Coronary artery (tissue), 2 donors: Measurements from ENCODE around the gene CEP250.
A peak's percentile ranks its signal among the peaks of the same experiment; 100 is the strongest.

ENCODE experiments used
- DNase-seq: peaks from one replicate; pipeline ENCODE4 v3.0.0-alpha.2; 2017; ENCODE audit warnings: low spot score
- H3K27ac ChIP-seq, 2 donors: fragments of 200-600 bp; sonication (generic); one replicate each; pipeline ENCODE4 v1.5.1; 2016 to 2019
- H3K4me3 ChIP-seq: fragments of 200-600 bp; sonication (generic); 2 replicates; pipeline ENCODE4 v1.5.1; 2016; ENCODE audit warnings: mild to moderate bottlenecking, moderate library complexity
- TF ChIP-seq, protein P1 (sequence below): fragments of 200-600 bp; sonication (generic); IDR thresholded peaks from one replicate; pipeline ENCODE4 v1.5.1; 2019; ENCODE audit warnings: antibody characterized with exemption

CEP250 gene

DNA sequence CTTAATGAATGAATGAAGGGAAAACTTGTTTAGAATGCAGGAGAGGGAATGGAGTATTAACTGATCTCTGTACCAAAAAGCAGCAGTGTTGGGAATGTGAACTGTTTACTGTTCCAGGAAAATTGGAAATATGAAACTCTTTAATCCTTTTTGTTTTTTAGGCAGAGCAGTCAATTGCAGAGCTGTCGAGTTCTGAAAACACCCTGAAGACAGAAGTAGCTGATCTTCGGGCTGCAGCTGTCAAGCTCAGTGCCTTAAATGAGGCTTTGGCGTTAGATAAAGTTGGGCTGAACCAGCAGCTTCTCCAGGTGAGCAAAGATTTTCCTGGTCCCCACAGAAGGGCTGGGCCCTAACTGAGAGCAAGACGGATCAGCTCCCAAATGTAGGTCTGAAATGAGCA lies 20.9 kb downstream of the CEP250 start:
- TF ChIP-seq, protein P1, sequence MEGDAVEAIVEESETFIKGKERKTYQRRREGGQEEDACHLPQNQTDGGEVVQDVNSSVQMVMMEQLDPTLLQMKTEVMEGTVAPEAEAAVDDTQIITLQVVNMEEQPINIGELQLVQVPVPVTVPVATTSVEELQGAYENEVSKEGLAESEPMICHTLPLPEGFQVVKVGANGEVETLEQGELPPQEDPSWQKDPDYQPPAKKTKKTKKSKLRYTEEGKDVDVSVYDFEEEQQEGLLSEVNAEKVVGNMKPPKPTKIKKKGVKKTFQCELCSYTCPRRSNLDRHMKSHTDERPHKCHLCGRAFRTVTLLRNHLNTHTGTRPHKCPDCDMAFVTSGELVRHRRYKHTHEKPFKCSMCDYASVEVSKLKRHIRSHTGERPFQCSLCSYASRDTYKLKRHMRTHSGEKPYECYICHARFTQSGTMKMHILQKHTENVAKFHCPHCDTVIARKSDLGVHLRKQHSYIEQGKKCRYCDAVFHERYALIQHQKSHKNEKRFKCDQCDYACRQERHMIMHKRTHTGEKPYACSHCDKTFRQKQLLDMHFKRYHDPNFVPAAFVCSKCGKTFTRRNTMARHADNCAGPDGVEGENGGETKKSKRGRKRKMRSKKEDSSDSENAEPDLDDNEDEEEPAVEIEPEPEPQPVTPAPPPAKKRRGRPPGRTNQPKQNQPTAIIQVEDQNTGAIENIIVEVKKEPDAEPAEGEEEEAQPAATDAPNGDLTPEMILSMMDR = no peak
- no peak for DNase-seq
- H3K27ac ChIP-seq = no peak overlapping the region
- H3K4me3 ChIP-seq = no peak overlapping the region

DNA sequence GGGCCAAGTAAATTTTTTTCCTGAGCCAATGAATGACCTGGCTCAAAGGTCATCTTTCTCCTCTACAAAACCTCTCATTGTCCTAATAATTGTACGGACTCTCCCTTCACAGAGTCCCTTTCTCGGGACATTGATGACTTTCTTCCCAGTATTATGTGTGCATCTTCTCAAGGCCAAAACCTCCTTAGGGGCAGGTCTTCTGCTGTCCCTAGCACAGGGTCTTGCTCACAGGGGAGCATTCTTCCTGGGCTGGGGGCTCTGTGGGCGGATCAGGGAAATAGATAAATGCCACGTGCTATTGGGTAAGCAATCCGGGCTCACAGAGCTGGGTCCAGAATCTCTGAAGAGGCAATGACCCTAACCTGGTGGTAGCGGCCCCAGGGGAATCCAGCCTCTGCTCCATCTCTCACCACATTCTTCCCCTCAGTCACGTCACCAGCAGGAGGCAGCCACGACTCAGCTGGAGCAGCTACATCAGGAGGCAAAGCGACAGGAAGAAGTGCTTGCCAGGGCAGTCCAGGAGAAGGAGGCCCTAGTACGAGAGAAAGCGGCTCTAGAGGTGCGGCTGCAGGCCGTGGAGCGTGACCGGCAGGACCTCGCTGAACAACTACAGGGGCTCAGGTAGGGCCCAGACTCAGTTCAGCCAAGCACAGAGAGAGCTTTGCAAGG lies 23.5 kb downstream of the CEP250 start:
- no peak overlapping the region for H3K27ac ChIP-seq
- no peak for DNase-seq
- H3K4me3 ChIP-seq = no peak overlapping the region
- TF ChIP-seq, protein P1 = no peak

DNA sequence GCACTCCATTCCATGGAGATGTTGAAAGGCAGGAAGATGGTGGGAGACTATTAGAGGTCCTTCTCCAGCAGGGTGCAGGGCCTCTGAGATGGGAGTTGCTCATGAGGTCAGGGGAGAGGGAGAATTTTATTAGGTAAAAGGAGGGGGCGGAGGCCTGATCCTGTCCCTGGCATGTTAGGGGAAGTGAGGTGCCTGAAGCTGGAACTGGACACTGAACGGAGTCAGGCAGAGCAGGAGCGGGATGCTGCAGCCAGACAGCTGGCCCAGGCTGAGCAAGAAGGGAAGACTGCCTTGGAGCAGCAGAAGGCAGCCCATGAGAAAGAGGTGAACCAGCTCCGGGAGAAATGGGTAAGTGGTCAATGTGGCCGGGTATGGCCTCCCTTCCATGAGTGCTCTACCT lies 24.4 kb downstream of the CEP250 start:
- no peak overlapping the region for H3K27ac ChIP-seq
- no peak overlapping the region for H3K4me3 ChIP-seq
- DNase-seq = no peak
- TF ChIP-seq, protein P1 = no peak

DNA sequence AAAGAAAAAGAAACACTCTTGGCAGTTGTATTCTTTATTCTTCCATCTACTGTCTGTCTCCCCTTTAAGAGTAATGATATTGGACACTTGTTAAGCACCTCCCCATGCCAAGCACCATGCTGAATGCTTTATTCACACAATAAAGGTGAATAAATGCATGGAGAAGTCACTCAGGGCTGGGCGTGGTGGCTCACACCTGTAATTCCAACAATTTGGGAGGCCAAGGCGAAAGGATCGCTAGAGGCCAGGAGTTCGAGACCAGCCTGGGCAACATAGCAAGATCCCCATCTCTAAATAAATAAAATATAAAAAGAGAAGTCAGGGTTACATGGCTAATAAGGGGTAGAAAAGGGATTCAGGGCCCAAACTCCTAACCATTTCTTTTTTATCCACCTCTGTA lies 32.1 kb downstream of the CEP250 start:
- H3K4me3 ChIP-seq = no peak overlapping the region
- no peak overlapping the region for H3K27ac ChIP-seq
- TF ChIP-seq, protein P1 = no peak
- no peak for DNase-seq

DNA sequence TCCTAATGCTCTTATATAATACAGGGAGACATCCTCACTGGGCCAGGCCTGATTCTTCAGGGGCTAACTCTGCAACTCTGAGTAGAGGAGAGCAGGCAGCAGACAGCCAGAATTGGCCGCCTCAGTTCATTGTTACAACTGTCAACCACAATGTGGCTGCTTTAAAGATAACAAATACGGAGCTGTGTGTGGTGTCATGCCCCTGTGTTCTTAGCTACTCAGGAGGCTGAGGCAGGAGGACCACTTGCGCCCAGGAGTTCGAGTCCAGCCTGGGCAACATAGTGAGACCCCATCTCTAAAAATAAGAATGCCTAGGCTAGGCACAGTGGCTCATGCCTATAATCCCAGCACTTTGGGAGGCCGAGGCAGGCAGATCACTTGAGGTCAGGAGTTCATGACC lies 34.3 kb downstream of the CEP250 start:
- TF ChIP-seq, protein P1 = no peak
- DNase-seq = no peak
- no peak overlapping the region for H3K27ac ChIP-seq
- H3K4me3 ChIP-seq = no peak overlapping the region

DNA sequence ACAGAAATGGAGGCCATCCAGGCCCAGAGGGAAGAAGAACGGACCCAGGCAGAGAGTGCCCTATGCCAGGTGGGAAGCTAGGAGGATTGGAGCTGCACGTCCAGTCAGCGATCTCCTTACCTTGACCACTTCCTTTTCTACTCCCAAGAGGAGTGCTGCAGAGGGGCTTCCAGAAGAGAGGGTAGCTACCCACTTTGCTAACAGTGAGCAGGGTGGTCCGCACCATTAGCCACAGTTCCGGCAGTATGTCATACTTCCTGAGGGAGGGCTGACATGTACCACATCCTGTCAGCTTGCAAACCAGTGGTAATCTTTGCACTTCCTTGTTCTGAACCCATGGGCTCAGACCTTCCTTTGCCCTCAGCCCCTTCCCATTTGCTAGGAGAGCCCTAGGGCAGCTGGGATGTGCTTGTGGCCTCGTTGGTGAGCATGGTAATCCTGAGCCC lies 35.4 kb downstream of the CEP250 start:
- TF ChIP-seq, protein P1 = no peak
- DNase-seq = no peak
- H3K27ac ChIP-seq = peak overlapping the region in 1 of 2 donors; percentile 25
- H3K4me3 ChIP-seq = peak overlapping the region; percentile 41

DNA sequence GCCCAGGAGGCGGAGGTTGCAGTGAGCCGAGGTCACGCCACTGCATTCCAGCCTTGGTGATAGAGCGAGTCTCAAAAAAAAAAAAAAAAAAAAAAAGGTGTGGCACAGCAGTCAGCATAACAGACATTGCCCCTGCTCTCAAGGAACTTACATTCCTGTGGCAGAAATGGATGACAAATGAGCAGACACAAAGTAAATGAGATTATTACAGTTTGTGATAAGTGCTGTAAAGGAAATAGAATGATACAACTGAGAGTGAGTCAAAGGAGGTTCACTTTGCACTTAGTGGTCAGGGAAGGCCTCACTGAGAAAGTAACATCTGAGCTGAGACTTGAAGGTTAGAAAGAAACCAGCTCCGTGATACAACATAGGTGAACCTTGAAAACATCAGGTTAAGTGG lies 36.4 kb downstream of the CEP250 start:
- no peak overlapping the region for H3K4me3 ChIP-seq
- H3K27ac ChIP-seq = no peak overlapping the region
- TF ChIP-seq, protein P1 = no peak
- DNase-seq = no peak
